ENCODE results near the gene TSPO2. TPM values are rescaled to one million over a fixed set of nuclear protein-coding genes. Genes with fewer than 3 reads are reported as not detected.

TSPO2 gene
- total and polyA plus RNA-seq, 2 of the 4 experiments (the other 2 are of a cell fraction) = not detected

DNA sequence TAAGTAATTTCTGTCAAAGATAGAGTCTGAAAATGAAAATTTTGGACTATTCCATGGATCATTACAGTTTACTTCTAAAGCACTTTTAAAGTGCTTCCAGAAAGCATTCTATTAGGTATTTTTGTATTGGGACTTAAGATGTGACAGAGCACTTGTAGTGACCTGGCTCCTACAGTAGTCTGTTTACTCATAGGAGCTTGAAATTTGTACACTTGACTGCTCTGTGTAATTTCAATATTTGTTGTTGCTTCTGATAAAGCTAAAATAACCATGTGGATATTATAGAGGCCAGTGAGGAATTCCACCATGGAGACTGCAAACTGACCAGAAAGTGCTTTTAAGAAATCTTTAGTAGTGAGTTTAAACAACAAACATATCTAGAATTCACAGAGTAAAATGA lies 40.8 kb downstream of the TSPO2 start:
- H2BK120ac ChIP-seq (ENCODE audit: low read depth, low read length) = no peak overlapping the region
- H3K4me2 ChIP-seq (ENCODE audit: low read depth, low read length) = no peak overlapping the region
- no peak overlapping the region for H3K27ac ChIP-seq (ENCODE audit: insufficient read depth, low read length)
- intact Hi-C loops (cut with micrococcal nuclease) = no loop called here
- in situ Hi-C loops (cut with MboI; ENCODE audit: low sequenced_read_pairs) = no loop called here
- H2BK15ac ChIP-seq (ENCODE audit: low read depth, low read length) = no peak overlapping the region
- H2BK20ac ChIP-seq (ENCODE audit: low read depth, low read length) = no peak overlapping the region
- no peaks in the 10 kb centered on the region for H3K27me3 ChIP-seq (ENCODE audit: control insufficient read depth, insufficient read depth, low read length)
- H3K9me1 ChIP-seq (ENCODE audit: insufficient read depth, low read length) = no peaks in the 10 kb centered on the region
- CTCF ChIA-PET = no interaction called here
- peaks cover 14% of the 10 kb centered on the region for H3K36me3 ChIP-seq (ENCODE audit: control insufficient read depth, insufficient read depth, low read length)
- no peak overlapping the region for H3K56ac ChIP-seq (ENCODE audit: extremely low read depth, insufficient read depth, low read length)
- H4K91ac ChIP-seq (ENCODE audit: insufficient read depth, low read depth, low read length) = no peak overlapping the region
- H3K79me1 ChIP-seq (ENCODE audit: low read depth in 1 of 2, low read length in 2 of 2) = peaks cover 17 to 22% of the 10 kb centered on the region in 2 experiments
- no peak overlapping the region for H2AK5ac ChIP-seq (ENCODE audit: low read depth, low read length)
- no peak overlapping the region for H3K18ac ChIP-seq (ENCODE audit: low read depth, low read length)
- H4K5ac ChIP-seq (ENCODE audit: low read depth, low read length) = no peak overlapping the region
- ATAC-seq (ENCODE audit: low read depth) (no peak), DNase-seq (no peak)
- BruUV-seq (replicated peaks) = no TSS peak
- no peak overlapping the region for H4K8ac ChIP-seq (ENCODE audit: low read depth in 2 of 2, low read length in 2 of 2)
- H3K4me1 ChIP-seq (ENCODE audit: control insufficient read depth, insufficient read depth, low read length) = no peaks in the 10 kb centered on the region
- no peak overlapping the region for H3K9ac ChIP-seq (ENCODE audit: low read depth, low read length)
- no peaks in the 10 kb centered on the region for H3K9me3 ChIP-seq (ENCODE audit: control insufficient read depth, insufficient read depth, low read length)
- H4K20me1 ChIP-seq (ENCODE audit: insufficient read depth, low read length) = no peaks in the 10 kb centered on the region
- no peak overlapping the region for H3K23ac ChIP-seq (ENCODE audit: low read depth, low read length)
- no peak overlapping the region for H2AK9ac ChIP-seq (replicated peaks; ENCODE audit: low read depth, low read length, poor library complexity)
- H3K14ac ChIP-seq (replicated peaks; ENCODE audit: low read depth, low read length) = no peak overlapping the region
- no peak overlapping the region for H2AFZ ChIP-seq (replicated peaks; ENCODE audit: low read length, poor library complexity)
- no peak overlapping the region for H2BK5ac ChIP-seq (ENCODE audit: low read depth, low read length, poor library complexity, severe bottlenecking)
- H3K4me3 ChIP-seq (ENCODE audit: insufficient read depth, low read depth, low read length) = no peak overlapping the region
- no peak overlapping the region for H3K4ac ChIP-seq (ENCODE audit: low read depth, low read length)
- TF ChIP-seq, protein P1, sequence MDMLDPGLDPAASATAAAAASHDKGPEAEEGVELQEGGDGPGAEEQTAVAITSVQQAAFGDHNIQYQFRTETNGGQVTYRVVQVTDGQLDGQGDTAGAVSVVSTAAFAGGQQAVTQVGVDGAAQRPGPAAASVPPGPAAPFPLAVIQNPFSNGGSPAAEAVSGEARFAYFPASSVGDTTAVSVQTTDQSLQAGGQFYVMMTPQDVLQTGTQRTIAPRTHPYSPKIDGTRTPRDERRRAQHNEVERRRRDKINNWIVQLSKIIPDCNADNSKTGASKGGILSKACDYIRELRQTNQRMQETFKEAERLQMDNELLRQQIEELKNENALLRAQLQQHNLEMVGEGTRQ (IDR thresholded peaks at IDR 0.05; ENCODE audit: low read depth, low read length) = no peak
- TF ChIP-seq MAZ (IDR thresholded peaks at IDR 0.05; ENCODE audit: borderline replicate concordance, low read depth, low read length) (no peak), NFE2L2 (IDR thresholded peaks at IDR 0.05; ENCODE audit: low read depth, low read length) (no peak), RCOR1 (IDR thresholded peaks at IDR 0.05; ENCODE audit: insufficient replicate concordance, low read length) (no peak), RFX5 (IDR thresholded peaks at IDR 0.05; ENCODE audit: low read depth, low read length) (no peak), CEBPB (IDR thresholded peaks at IDR 0.05; ENCODE audit: low read depth, low read length) (no peak), MXI1 (IDR thresholded peaks at IDR 0.05; ENCODE audit: borderline replicate concordance, low read depth, low read length) (no peak), POLR2A (IDR thresholded peaks at IDR 0.05; ENCODE audit: low read depth, low read length) (no peak), RAD21 (IDR thresholded peaks at IDR 0.05; ENCODE audit: low read length) (no peak), CHD1 (IDR thresholded peaks at IDR 0.05; ENCODE audit: low read depth, low read length) (no peak), SMC3 (IDR thresholded peaks at IDR 0.05; ENCODE audit: low read depth, low read length) (no peak), FOS (IDR thresholded peaks at IDR 0.05; ENCODE audit: low read depth, low read length) (no peak), BHLHE40 (IDR thresholded peaks at IDR 0.05; ENCODE audit: low read depth, low read length) (no peak), MAFK (IDR thresholded peaks at IDR 0.05; ENCODE audit: low read depth, low read length) (no peak)
- TF ChIP-seq, protein P2, sequence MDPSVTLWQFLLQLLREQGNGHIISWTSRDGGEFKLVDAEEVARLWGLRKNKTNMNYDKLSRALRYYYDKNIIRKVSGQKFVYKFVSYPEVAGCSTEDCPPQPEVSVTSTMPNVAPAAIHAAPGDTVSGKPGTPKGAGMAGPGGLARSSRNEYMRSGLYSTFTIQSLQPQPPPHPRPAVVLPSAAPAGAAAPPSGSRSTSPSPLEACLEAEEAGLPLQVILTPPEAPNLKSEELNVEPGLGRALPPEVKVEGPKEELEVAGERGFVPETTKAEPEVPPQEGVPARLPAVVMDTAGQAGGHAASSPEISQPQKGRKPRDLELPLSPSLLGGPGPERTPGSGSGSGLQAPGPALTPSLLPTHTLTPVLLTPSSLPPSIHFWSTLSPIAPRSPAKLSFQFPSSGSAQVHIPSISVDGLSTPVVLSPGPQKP (IDR thresholded peaks at IDR 0.05; ENCODE audit: borderline replicate concordance, low read depth, low read length) = no peak
- TF ChIP-seq, protein P3, sequence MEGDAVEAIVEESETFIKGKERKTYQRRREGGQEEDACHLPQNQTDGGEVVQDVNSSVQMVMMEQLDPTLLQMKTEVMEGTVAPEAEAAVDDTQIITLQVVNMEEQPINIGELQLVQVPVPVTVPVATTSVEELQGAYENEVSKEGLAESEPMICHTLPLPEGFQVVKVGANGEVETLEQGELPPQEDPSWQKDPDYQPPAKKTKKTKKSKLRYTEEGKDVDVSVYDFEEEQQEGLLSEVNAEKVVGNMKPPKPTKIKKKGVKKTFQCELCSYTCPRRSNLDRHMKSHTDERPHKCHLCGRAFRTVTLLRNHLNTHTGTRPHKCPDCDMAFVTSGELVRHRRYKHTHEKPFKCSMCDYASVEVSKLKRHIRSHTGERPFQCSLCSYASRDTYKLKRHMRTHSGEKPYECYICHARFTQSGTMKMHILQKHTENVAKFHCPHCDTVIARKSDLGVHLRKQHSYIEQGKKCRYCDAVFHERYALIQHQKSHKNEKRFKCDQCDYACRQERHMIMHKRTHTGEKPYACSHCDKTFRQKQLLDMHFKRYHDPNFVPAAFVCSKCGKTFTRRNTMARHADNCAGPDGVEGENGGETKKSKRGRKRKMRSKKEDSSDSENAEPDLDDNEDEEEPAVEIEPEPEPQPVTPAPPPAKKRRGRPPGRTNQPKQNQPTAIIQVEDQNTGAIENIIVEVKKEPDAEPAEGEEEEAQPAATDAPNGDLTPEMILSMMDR (conservative IDR thresholded peaks at IDR 0.05; ENCODE audit: low read depth, low read length) = no peak
- POLR2A ChIA-PET (ENCODE audit: unreplicated experiment) = no interaction called here
- dilution Hi-C loops (cut with HindIII; ENCODE audit: low sequenced_read_pairs, unreplicated experiment) = no loop called here
